Measurements from ENCODE around the gene RBP5. TPM values are rescaled to one million over a fixed set of nuclear protein-coding genes. Genes with fewer than 3 reads are reported as not detected.

The RBP5 gene
- total and polyA plus RNA-seq, 7 donors: 0.71 to 30.9 (median 4.0) TPM; not detected in 3

- Histone ChIP-seq H3K27ac (no peak overlapping the region), H3K9me3 (no peaks in the 10 kb centered on the region), H3K4me1 (no peaks in the 10 kb centered on the region), H3K36me3 (peaks cover 0 to 22% (median 0%) of the 10 kb centered on the region in 4 donors), H3K27me3 (no peaks in the 10 kb centered on the region), H3K4me3 (no peak overlapping the region)
- DNase-seq: no peak
- intact Hi-C loops (cut with DNase I): no loop called here
- WGBS, 2 donors: 86% methylated on average over 7 of the region's 7 CpGs
- TF ChIP-seq POLR2A (IDR thresholded peaks at IDR 0.05): no peak
- no peak for TF ChIP-seq EP300 (IDR thresholded peaks at IDR 0.05)
- TF ChIP-seq POLR2AphosphoS5 (IDR thresholded peaks at IDR 0.05): no peak
- TF ChIP-seq, protein P1, sequence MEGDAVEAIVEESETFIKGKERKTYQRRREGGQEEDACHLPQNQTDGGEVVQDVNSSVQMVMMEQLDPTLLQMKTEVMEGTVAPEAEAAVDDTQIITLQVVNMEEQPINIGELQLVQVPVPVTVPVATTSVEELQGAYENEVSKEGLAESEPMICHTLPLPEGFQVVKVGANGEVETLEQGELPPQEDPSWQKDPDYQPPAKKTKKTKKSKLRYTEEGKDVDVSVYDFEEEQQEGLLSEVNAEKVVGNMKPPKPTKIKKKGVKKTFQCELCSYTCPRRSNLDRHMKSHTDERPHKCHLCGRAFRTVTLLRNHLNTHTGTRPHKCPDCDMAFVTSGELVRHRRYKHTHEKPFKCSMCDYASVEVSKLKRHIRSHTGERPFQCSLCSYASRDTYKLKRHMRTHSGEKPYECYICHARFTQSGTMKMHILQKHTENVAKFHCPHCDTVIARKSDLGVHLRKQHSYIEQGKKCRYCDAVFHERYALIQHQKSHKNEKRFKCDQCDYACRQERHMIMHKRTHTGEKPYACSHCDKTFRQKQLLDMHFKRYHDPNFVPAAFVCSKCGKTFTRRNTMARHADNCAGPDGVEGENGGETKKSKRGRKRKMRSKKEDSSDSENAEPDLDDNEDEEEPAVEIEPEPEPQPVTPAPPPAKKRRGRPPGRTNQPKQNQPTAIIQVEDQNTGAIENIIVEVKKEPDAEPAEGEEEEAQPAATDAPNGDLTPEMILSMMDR (IDR thresholded peaks at IDR 0.05): no peak
Measured at GRCh38 chr12:7141351-7142005, 12.8 kb upstream of the RBP5 start.

DNA sequence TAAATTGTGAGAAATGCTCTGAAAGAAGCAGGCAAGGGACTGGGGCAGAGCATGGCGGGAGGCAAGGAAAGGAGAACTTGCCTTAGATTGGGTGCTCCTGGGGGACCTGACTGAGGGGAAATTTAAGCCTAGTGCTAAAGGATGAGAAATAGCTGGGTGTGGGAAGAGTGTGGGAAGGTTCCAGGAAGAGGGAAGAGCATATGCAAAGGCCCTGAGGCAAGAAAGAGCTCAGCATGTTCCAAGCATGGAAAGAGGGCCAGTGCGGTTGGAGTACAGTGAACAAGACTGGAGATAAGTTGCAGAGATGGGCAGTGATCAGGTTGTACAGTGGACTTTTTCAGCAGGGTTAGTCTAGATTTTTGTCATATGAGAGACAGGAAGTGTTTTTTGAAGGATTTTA is 10.5 kb upstream of the RBP5 start:
- Histone ChIP-seq H3K27me3 (no peaks in the 10 kb centered on the region), H3K9me3 (no peaks in the 10 kb centered on the region), H3K4me1 (no peaks in the 10 kb centered on the region), H3K27ac (no peak overlapping the region), H3K4me3 (no peak overlapping the region), H3K36me3 (peaks cover 0 to 25% (median 0%) of the 10 kb centered on the region in 4 donors)
- TF ChIP-seq POLR2A (IDR thresholded peaks at IDR 0.05): no peak
- TF ChIP-seq, protein P1 (IDR thresholded peaks at IDR 0.05): no peak
- no peak for TF ChIP-seq EP300 (IDR thresholded peaks at IDR 0.05)
- TF ChIP-seq POLR2AphosphoS5 (IDR thresholded peaks at IDR 0.05): no peak
- intact Hi-C loops (cut with DNase I): no loop called here
- DNase-seq: no peak
- WGBS, 2 donors: 73 to 99% methylated on average over 2 of the region's 2 CpGs

GRCh38 chr12:7137908-7138307 is 9.2 kb upstream of the RBP5 start:
- Histone ChIP-seq H3K4me1 (no peaks in the 10 kb centered on the region), H3K27me3 (no peaks in the 10 kb centered on the region), H3K9me3 (no peaks in the 10 kb centered on the region), H3K27ac (no peak overlapping the region), H3K36me3 (peaks cover 0 to 20% (median 0%) of the 10 kb centered on the region in 4 donors), H3K4me3 (no peak overlapping the region)
- no peak for DNase-seq
- intact Hi-C loops (cut with DNase I): no loop called here
- 83 to 91% methylated on average over 4 of the region's 4 CpGs for WGBS, 2 donors
- TF ChIP-seq POLR2AphosphoS5 (IDR thresholded peaks at IDR 0.05): no peak
- no peak for TF ChIP-seq POLR2A (IDR thresholded peaks at IDR 0.05)
- TF ChIP-seq, protein P1 (IDR thresholded peaks at IDR 0.05): no peak
- TF ChIP-seq EP300 (IDR thresholded peaks at IDR 0.05): no peak

DNA sequence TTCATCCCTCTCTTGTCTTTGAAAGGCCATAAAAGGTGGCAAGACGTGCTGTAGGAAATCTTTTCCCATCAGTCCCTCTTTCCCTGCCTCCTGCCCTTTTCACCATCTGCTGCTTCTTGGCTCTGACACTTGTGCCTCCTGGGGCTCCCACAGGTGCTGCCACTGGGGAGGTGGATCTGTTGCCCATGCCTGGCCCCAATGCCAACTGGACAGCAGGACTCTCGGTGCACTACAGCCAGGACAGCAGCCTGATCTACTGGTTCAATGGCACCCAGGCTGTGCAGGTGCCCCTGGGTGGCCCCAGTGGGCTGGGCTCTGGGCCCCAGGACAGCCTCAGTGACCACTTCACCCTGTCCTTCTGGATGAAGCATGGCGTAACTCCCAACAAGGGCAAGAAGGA is 8.0 kb upstream of the RBP5 start:
- no peak for TF ChIP-seq EP300 (IDR thresholded peaks at IDR 0.05)
- TF ChIP-seq, protein P1 (IDR thresholded peaks at IDR 0.05): no peak
- TF ChIP-seq POLR2AphosphoS5 (IDR thresholded peaks at IDR 0.05): no peak
- TF ChIP-seq POLR2A (IDR thresholded peaks at IDR 0.05): no peak
- no peak overlapping the region for H3K4me3 ChIP-seq
- DNase-seq: no peak
- no peak overlapping the region for H3K27ac ChIP-seq
- intact Hi-C loops (cut with DNase I): no loop called here
- 92 to 93% methylated on average over 3 of the region's 3 CpGs for whole genome bisulfite sequencing, 2 donors
- peaks cover 0 to 20% (median 0%) of the 10 kb centered on the region in 4 donors for H3K36me3 ChIP-seq
- no peaks in the 10 kb centered on the region for H3K27me3 ChIP-seq
- no peaks in the 10 kb centered on the region for H3K4me1 ChIP-seq
- no peaks in the 10 kb centered on the region for H3K9me3 ChIP-seq

DNA sequence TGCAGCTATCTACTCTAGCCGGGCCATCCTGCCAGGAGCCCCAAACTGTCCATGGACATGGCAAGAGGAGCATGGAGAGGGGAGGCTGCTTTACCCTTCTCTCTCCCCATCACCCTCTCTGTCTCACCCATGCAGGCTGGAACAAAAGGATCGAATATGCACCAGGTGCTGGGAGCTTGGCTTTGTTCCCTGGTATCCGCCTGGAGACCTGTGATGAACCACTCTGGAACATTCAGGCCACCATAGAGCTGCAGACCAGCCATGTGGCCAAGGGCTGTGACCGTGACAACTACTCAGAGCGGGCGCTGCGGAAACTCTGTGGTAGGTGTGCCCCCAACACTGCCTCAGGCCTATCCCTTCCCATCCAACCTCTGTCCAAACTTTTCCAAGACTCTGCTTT is 7.4 kb upstream of the RBP5 start:
- 90 to 98% methylated on average over 7 of the region's 7 CpGs for WGBS, 2 donors
- Histone ChIP-seq H3K4me1 (peaks cover 0 to 3% (median under 1%) of the 10 kb centered on the region in 4 donors), H3K9me3 (no peaks in the 10 kb centered on the region), H3K36me3 (peaks cover 0 to 20% (median 0%) of the 10 kb centered on the region in 4 donors), H3K4me3 (no peak overlapping the region), H3K27ac (no peak overlapping the region), H3K27me3 (no peaks in the 10 kb centered on the region)
- DNase-seq: no peak
- intact Hi-C loops (cut with DNase I): no loop called here
- TF ChIP-seq POLR2A (IDR thresholded peaks at IDR 0.05): no peak
- no peak for TF ChIP-seq POLR2AphosphoS5 (IDR thresholded peaks at IDR 0.05)
- TF ChIP-seq, protein P1 (IDR thresholded peaks at IDR 0.05): no peak
- TF ChIP-seq EP300 (IDR thresholded peaks at IDR 0.05): no peak
